Measurements from ENCODE around the gene GFPT2. TPM values are rescaled to one million over a fixed set of nuclear protein-coding genes. Genes with fewer than 3 reads are reported as not detected.

Gene GFPT2
- total and polyA plus RNA-seq, 8 donors = 5.2 to 17.6 (median 8.9) TPM

DNA sequence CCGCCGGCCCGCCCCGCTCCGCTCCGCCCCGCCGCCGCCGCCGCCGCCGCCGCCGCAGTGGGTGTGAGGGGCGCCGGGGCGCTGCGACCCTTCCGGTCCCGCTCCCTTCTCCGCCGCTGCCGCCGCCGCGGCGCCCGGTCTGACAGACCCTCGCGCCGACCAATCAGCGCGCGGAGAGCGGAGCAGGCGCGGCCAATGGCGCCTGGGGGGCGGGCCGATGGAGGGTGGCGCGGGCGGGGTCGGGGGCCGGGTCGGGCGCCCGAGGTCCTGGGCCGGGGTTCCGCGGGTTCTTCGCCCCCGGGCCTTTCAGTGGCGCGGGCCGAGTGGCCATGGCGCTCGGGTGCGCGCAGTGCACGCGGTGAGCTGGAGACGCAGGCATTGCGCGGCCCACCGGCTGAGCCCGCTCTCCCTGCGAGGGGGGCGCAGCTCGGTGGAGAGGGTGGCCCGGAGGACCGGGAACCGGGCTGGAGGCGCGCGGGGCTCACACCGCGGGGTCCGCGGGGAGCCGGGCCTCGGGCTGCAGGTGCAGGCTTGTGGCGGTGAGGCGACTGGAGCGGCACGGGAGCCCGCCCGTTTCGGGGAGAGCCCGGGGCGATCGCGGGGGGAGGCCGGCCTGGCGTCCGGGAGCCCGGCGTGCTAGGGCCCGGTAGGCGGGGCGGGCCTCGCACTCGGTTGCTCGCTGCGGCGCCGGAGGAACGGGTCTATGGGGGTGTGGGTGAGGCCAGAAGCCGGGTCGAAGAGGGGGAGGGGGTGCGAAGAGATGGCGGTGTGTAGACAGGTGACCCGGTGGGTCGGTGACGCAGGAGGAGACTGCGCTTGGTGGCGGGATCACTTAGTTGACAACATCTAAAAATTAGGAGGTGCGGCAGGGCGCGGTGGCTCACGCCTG, 60.9 kb downstream of the GFPT2 start, which contains the start of gene MAPK9:
TSS of gene MAPK9 (minus strand) at position 141 of the 889 bp plus-strand sequence. CDS start 11,522 bp downstream, outside the sequence.
- peaks cover 16 to 33% of the 10 kb centered on the region in 2 donors for H3K4me1 ChIP-seq
- intact Hi-C loops (cut with DNase I) = loop anchor here in 1 of 2 donors (5.0 kb wide), 1 partner anchor 175 kb away; no protein-coding TSS in a partner anchor
- ATAC-seq = peak; percentile 86
- TF ChIP-seq, protein P1, sequence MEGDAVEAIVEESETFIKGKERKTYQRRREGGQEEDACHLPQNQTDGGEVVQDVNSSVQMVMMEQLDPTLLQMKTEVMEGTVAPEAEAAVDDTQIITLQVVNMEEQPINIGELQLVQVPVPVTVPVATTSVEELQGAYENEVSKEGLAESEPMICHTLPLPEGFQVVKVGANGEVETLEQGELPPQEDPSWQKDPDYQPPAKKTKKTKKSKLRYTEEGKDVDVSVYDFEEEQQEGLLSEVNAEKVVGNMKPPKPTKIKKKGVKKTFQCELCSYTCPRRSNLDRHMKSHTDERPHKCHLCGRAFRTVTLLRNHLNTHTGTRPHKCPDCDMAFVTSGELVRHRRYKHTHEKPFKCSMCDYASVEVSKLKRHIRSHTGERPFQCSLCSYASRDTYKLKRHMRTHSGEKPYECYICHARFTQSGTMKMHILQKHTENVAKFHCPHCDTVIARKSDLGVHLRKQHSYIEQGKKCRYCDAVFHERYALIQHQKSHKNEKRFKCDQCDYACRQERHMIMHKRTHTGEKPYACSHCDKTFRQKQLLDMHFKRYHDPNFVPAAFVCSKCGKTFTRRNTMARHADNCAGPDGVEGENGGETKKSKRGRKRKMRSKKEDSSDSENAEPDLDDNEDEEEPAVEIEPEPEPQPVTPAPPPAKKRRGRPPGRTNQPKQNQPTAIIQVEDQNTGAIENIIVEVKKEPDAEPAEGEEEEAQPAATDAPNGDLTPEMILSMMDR (IDR thresholded peaks at IDR 0.05) = no peak
- DNase-seq = peak; percentile 81 to 93 (median 88)
- H3K4me3 ChIP-seq = peak within 1 kb of the TSS; percentile 96 to 98
- H3K36me3 ChIP-seq = no peaks in the 10 kb centered on the region
- H3K27me3 ChIP-seq = no peaks in the 10 kb centered on the region
- H3K27ac ChIP-seq = peak within 1 kb of the TSS; percentile 84 to 91
- H3K9me3 ChIP-seq = no peaks in the 10 kb centered on the region

DNA sequence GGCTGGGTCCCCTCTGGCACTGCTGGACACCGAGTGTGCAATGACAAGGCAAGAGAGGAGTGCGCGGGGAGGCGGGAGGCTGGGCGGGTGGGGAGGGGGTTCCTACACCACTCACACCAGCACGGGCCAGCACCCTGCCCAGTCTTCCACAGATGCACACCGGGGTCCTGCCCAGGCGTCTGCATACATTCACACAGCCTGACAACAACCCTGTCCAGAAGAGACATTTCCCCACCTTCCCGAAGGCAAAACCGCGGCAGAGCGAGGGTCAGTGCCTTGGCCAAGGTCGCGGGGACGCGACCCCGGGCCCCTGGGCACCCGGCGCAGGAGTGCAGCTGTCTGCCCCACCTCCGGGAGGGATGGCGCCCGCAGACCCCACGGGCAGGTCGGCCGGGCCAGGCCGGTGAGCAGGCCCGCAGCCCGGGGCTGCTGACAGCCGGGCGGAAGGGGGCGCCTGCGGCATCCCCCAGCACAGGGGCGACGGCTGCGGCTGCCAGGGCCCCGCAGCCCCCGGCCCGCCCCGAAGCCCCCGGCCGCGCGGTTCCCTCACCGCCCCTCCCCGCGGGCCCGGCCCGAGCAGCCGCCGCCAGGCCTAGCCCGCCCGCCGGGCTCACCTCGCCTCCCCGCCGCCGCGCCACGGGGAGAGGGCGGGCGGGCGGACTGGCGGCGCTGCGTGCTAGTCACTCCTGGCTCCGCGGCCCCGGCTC, 61.7 kb downstream of the GFPT2 start:
- H3K9me3 ChIP-seq = no peaks in the 10 kb centered on the region
- no peaks in the 10 kb centered on the region for H3K36me3 ChIP-seq
- ATAC-seq = no peak
- no peaks in the 10 kb centered on the region for H3K27me3 ChIP-seq
- TF ChIP-seq, protein P1 (IDR thresholded peaks at IDR 0.05) = no peak
- peak in 1 of 4 donors; percentile 25 for DNase-seq
- peak overlapping the region; percentile 57 to 64 for H3K4me3 ChIP-seq
- peaks cover 16 to 35% of the 10 kb centered on the region in 2 donors for H3K4me1 ChIP-seq
- intact Hi-C loops (cut with DNase I) = loop anchor here in 1 of 2 donors (5.0 kb wide), 1 partner anchor 176 kb away; no protein-coding TSS in a partner anchor
- peak overlapping the region in 1 of 2 donors; percentile 28 for H3K27ac ChIP-seq

DNA sequence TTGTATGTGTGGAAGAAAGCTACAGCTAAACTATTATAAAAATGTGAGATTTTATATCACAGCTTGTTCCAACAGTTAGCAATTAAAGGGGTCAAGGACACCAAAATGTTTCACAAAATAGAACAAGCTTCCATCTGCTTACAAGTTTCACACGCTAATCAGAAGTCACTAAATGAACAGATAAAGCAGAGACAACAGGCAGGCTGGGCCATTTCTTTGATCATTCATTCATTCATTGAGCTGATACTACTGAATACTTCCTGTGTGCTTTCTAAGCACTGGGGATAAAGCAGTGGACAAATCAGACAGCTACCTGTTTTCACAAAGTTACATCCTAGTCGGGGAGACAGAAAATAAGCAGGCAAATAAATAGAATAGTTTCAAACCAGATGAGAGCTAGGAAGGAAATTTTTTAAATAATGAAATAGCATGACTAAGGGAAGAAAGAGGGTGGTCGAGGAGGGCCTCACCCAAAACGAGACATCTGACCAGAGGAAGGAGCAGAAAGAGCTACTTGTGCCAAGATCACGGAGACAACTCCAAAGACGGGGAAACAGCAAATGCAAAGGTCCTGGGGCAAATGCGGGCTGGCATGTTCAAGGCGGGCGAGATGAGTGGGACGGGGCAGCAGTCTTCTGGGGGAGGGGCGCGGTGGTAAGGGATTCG, 62.4 kb downstream of the GFPT2 start:
- H3K9me3 ChIP-seq = no peaks in the 10 kb centered on the region
- DNase-seq (no peak), ATAC-seq (no peak)
- no peaks in the 10 kb centered on the region for H3K36me3 ChIP-seq
- no peak overlapping the region for H3K27ac ChIP-seq
- H3K27me3 ChIP-seq = no peaks in the 10 kb centered on the region
- TF ChIP-seq, protein P1 (IDR thresholded peaks at IDR 0.05) = no peak
- peaks cover 16 to 35% of the 10 kb centered on the region in 2 donors for H3K4me1 ChIP-seq
- peak overlapping the region; percentile 57 to 64 for H3K4me3 ChIP-seq
- intact Hi-C loops (cut with DNase I) = loop anchor here in 1 of 2 donors (5.0 kb wide), 1 partner anchor 177 kb away; no protein-coding TSS in a partner anchor

DNA sequence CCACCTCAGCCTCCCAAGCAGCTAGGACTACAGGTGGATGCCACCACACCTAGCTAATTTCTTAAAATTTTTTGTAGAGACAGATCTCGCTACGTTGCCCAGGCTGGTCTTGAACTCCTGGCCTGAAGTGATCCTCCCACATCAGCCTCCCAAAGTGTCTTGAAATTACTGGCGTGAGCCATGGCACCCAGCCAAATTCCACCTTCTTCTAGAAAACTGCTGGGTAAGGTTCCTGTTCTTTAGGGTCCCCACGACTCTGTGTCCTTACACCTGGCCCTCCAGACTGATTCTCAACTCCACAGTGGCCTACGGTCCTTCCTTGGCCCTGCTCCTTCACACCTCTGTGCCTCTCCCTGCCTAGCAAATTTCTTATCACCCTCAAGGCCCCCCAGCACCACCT, 63.2 kb downstream of the GFPT2 start:
- intact Hi-C loops (cut with DNase I) = loop anchor here in 1 of 2 donors (5.0 kb wide), 1 partner anchor 177 kb away; no protein-coding TSS in a partner anchor
- H3K4me1 ChIP-seq = peaks cover 16 to 35% of the 10 kb centered on the region in 2 donors
- H3K27me3 ChIP-seq = no peaks in the 10 kb centered on the region
- H3K27ac ChIP-seq = no peak overlapping the region
- H3K4me3 ChIP-seq = no peak overlapping the region
- no peak for ATAC-seq
- H3K9me3 ChIP-seq = no peaks in the 10 kb centered on the region
- peaks cover 0 to 6% of the 10 kb centered on the region in 2 donors for H3K36me3 ChIP-seq
- DNase-seq = no peak
- TF ChIP-seq, protein P1 (IDR thresholded peaks at IDR 0.05) = no peak
